Gastrocnemius medialis (tissue), 4 donors: ENCODE results near the gene JMJD1C. TPM values are rescaled to one million over a fixed set of nuclear protein-coding genes. Genes with fewer than 3 reads are reported as not detected.

Source experiments
- ATAC-seq, 2 donors: fragments of 150-250 bp; one replicate each; pipeline ENCODE4 v1.9.1; 2016
- DNase-seq, 2 donors: peaks; one replicate each; pipeline ENCODE4 v3.0.0-alpha.2; 2019
- H3K27ac ChIP-seq, 4 donors: fragments of 200-600 bp; sonication (generic); 1 replicate in 1 of 4; 2 replicates in 3 of 4; pipeline ENCODE4 v1.5.1; 2016 to 2018; ENCODE audit warnings: mild to moderate bottlenecking in 2 of 4, moderate library complexity in 1 of 4
- H3K27me3 ChIP-seq, 3 donors: fragments of 200-600 bp; sonication (generic) in 2 of 3; 1 replicate in 1 of 3; 2 replicates in 2 of 3; pipeline versions ENCODE4 v1.5.1 to v1.6.0; 2016 to 2019; ENCODE audit warnings: mild to moderate bottlenecking in 1 of 3, moderate library complexity in 1 of 3
- H3K36me3 ChIP-seq, 2 donors: fragments of 200-600 bp; sonication (generic) in 1 of 2; one replicate each; pipeline ENCODE4 v1.5.1; 2017 to 2018
- H3K4me1 ChIP-seq, 2 donors: fragments of 200-600 bp; sonication (generic) in 1 of 2; one replicate each; pipeline ENCODE4 v1.5.1; 2016 to 2017; ENCODE audit warnings: mild to moderate bottlenecking in 2 of 2
- H3K4me3 ChIP-seq, 4 donors: fragments of 200-600 bp; sonication (generic) in 3 of 4; 1 replicate in 1 of 4; 2 replicates in 3 of 4; pipeline ENCODE4 v1.5.1; 2016 to 2019; ENCODE audit warnings: mild to moderate bottlenecking in 2 of 4
- H3K9me3 ChIP-seq, 3 donors: fragments of 200-600 bp; sonication (generic) in 2 of 3; 1 replicate in 1 of 3; 2 replicates in 2 of 3; pipeline ENCODE4 v1.5.1; 2016 to 2019
- POLR2A ChIP-seq, 2 donors: fragments of 450-650 bp; IDR thresholded peaks; one replicate each; pipeline ENCODE4 v1.6.1; 2017; ENCODE audit warnings: antibody characterized with exemption in 2 of 2, mild to moderate bottlenecking in 2 of 2, moderate library complexity in 2 of 2
- in situ Hi-C, 4 donors: fragments of 200-750 bp; cut with MboI; loops; one replicate each; pipeline versions ENCODE4 v1.15.0 to v1.8.0; 2017; ENCODE audit warnings: low sequenced_read_pairs in 4 of 4
- intact Hi-C: fragments of 100-400 bp; cut with DNase I; formaldehyde crosslinking; loops from one replicate; pipeline ENCODE4 v1.15.1; 2023; ENCODE audit warnings: low total_unique reads
- total RNA-seq, 4 donors: library from RNA; depleted of rRNA; stranded (reverse); fragments of >200 nt; gene quantifications; one replicate each; pipeline versions ENCODE4 v1.1.0 to v1.2.3, GENCODE V29; 2016
- TF ChIP-seq, protein P1 (sequence below), 5 experiments: fragments of 450-650 bp in 3 of 5; fragments of 200-600 bp in 2 of 5; sonication (generic) in 2 of 5; IDR thresholded peaks in 4 of 5; conservative IDR thresholded peaks in 1 of 5; 1 replicate in 4 of 5; 2 replicates in 1 of 5; pipeline ENCODE4 v1.5.1; 2016 to 2019; ENCODE audit warnings: antibody characterized with exemption in 5 of 5, mild to moderate bottlenecking in 3 of 5, moderate library complexity in 3 of 5

The JMJD1C gene
- total RNA-seq, 4 donors from 2014 or later, result 22.5 to 74.1 (median 46.9) TPM

- in situ Hi-C loops (loop anchor here in 1 of 4 donors (25.0 kb wide), 1 partner anchor 1172 kb away; no protein-coding TSS in a partner anchor), intact Hi-C loops (no loop called here)
- Histone ChIP-seq H3K36me3 (no peaks in the 10 kb centered on the region), H3K9me3 (no peaks in the 10 kb centered on the region), H3K4me3 (peak overlapping the region in 1 of 4 donors; percentile 0), H3K4me1 (peaks cover 70 to 80% of the 10 kb centered on the region in 2 donors), H3K27ac (peak overlapping the region; percentile 50 to 88 (median 61)), H3K27me3 (no peaks in the 10 kb centered on the region)
- ATAC-seq (peak in 1 of 2 donors; percentile 51), DNase-seq (no peak)
- no peak for TF ChIP-seq POLR2A (IDR thresholded peaks at IDR 0.05)
- TF ChIP-seq, protein P1, sequence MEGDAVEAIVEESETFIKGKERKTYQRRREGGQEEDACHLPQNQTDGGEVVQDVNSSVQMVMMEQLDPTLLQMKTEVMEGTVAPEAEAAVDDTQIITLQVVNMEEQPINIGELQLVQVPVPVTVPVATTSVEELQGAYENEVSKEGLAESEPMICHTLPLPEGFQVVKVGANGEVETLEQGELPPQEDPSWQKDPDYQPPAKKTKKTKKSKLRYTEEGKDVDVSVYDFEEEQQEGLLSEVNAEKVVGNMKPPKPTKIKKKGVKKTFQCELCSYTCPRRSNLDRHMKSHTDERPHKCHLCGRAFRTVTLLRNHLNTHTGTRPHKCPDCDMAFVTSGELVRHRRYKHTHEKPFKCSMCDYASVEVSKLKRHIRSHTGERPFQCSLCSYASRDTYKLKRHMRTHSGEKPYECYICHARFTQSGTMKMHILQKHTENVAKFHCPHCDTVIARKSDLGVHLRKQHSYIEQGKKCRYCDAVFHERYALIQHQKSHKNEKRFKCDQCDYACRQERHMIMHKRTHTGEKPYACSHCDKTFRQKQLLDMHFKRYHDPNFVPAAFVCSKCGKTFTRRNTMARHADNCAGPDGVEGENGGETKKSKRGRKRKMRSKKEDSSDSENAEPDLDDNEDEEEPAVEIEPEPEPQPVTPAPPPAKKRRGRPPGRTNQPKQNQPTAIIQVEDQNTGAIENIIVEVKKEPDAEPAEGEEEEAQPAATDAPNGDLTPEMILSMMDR (IDR thresholded peaks at IDR 0.05 in 4 of 5, conservative IDR thresholded peaks at IDR 0.05 in 1 of 5), result no peak
Observed at GRCh38 chr10:63258920-63259678, 206.7 kb downstream of the JMJD1C start.

DNA sequence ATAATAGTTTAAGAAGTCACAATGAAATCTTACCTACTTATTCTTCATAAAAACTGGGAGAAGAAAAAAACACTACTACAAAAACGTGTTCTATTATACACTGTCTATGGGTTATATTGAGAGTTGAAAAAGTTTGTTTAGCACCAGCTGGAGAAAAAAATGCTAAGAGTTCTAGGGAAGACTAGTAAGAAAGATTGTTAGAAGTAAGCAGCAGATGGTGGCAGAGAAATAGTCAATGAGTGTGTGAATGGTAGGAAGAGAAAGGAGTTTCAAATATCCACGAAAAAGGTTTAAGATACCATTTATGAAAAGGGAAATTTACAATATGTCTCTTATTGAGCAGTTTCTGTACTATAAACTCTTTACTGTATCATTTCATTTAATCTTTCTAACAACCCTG is 208.0 kb downstream of the JMJD1C start:
- TF ChIP-seq, protein P1 (IDR thresholded peaks at IDR 0.05 in 4 of 5, conservative IDR thresholded peaks at IDR 0.05 in 1 of 5), result no peak
- no peak for TF ChIP-seq POLR2A (IDR thresholded peaks at IDR 0.05)
- ATAC-seq, result no peak
- no peak overlapping the region for H3K4me3 ChIP-seq
- no peaks in the 10 kb centered on the region for H3K9me3 ChIP-seq
- in situ Hi-C loops (loop anchor here in 1 of 4 donors (25.0 kb wide), 1 partner anchor 1170 kb away; no protein-coding TSS in a partner anchor), intact Hi-C loops (no loop called here)
- peaks cover 71 to 75% of the 10 kb centered on the region in 2 donors for H3K4me1 ChIP-seq
- H3K27me3 ChIP-seq, result no peaks in the 10 kb centered on the region
- H3K36me3 ChIP-seq, result no peaks in the 10 kb centered on the region
- H3K27ac ChIP-seq, result peak overlapping the region; percentile 50 to 88 (median 61)
- no peak for DNase-seq

- Histone ChIP-seq H3K4me3 (peak overlapping the region in 1 of 4 donors; percentile 7), H3K36me3 (no peaks in the 10 kb centered on the region), H3K27me3 (no peaks in the 10 kb centered on the region), H3K27ac (peak overlapping the region; percentile 10 to 88 (median 61)), H3K4me1 (peaks cover 67 to 68% of the 10 kb centered on the region in 2 donors), H3K9me3 (no peaks in the 10 kb centered on the region)
- DNase-seq, result no peak
- in situ Hi-C loops (loop anchor here in 1 of 4 donors (25.0 kb wide), 1 partner anchor 1169 kb away; no protein-coding TSS in a partner anchor), intact Hi-C loops (no loop called here)
- ATAC-seq, result peak; percentile 42 to 50
- TF ChIP-seq, protein P1 (IDR thresholded peaks at IDR 0.05 in 4 of 5, conservative IDR thresholded peaks at IDR 0.05 in 1 of 5), result no peak
- TF ChIP-seq POLR2A (IDR thresholded peaks at IDR 0.05), result no peak
Observed at GRCh38 chr10:63256009-63256773, 209.6 kb downstream of the JMJD1C start.

DNA sequence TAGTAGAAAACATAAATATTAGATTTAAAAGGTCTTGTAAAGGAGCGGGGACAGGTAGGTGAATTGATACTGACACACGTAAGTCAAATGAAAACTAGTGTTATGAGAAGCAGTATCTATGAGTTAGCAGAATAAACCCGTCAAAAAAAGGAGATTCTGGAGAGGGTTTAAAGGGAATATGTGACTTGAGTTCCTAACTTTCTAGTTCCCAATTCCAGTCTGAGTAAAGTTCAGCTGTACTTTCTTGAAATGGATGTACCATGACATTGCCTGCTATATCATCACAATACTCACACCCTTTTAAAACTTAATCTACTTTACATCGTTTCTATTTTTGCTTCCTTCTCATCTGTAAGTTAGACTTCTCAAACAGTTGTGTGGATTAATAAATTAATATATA is 210.5 kb downstream of the JMJD1C start:
- in situ Hi-C loops, result loop anchor here in 1 of 4 donors (25.0 kb wide), 1 partner anchor 1168 kb away; no protein-coding TSS in a partner anchor
- Histone ChIP-seq H3K9me3 (no peaks in the 10 kb centered on the region), H3K4me3 (no peak overlapping the region), H3K27me3 (no peaks in the 10 kb centered on the region), H3K36me3 (no peaks in the 10 kb centered on the region), H3K27ac (peak overlapping the region in 3 of 4 donors; percentile 56 to 88 (median 66)), H3K4me1 (peaks cover 66 to 68% of the 10 kb centered on the region in 2 donors)
- no peak for DNase-seq
- intact Hi-C loops, result no loop called here
- ATAC-seq, result no peak
- TF ChIP-seq POLR2A (IDR thresholded peaks at IDR 0.05), result no peak
- TF ChIP-seq, protein P1 (IDR thresholded peaks at IDR 0.05 in 4 of 5, conservative IDR thresholded peaks at IDR 0.05 in 1 of 5), result no peak
